ENCODE results near the gene TMOD1.

DNA sequence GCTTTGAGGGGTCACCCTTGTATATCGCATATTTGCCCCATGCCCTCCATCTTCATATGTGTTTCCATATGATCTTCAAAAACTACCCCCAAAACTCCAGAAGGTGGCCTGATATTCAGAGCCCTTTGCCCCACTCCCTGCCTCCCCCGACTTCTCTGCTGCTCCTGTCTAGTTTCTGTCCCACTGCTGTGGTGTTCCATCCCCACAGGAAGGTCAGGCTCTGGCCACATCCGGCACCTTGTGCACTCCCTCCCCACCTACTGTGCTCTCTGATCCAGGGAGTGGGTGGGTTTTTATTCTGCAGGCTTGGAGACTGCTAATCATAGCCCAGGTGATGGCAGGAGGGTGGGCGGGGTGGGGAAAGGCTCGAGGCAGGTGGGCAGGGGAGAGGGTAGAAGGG lies 52.4 kb downstream of the TMOD1 start:
- TF ChIP-seq CTCF (conservative IDR thresholded peaks at IDR 0.05; ENCODE audit: low read depth, low read length) (no peak), EZH2phosphoT487 (IDR thresholded peaks at IDR 0.05; ENCODE audit: borderline replicate concordance, low read length) (no peak)
